ENCODE results near the gene POLR1E.

The POLR1E gene

GRCh38 chr9:37523916-37524315 lies 38.2 kb downstream of the POLR1E start:
- no peak for DNase-seq (ENCODE audit: low read depth)
- TF ChIP-seq, protein P1, sequence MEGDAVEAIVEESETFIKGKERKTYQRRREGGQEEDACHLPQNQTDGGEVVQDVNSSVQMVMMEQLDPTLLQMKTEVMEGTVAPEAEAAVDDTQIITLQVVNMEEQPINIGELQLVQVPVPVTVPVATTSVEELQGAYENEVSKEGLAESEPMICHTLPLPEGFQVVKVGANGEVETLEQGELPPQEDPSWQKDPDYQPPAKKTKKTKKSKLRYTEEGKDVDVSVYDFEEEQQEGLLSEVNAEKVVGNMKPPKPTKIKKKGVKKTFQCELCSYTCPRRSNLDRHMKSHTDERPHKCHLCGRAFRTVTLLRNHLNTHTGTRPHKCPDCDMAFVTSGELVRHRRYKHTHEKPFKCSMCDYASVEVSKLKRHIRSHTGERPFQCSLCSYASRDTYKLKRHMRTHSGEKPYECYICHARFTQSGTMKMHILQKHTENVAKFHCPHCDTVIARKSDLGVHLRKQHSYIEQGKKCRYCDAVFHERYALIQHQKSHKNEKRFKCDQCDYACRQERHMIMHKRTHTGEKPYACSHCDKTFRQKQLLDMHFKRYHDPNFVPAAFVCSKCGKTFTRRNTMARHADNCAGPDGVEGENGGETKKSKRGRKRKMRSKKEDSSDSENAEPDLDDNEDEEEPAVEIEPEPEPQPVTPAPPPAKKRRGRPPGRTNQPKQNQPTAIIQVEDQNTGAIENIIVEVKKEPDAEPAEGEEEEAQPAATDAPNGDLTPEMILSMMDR (IDR thresholded peaks at IDR 0.05; ENCODE audit: low read depth, low read length, missing control alignments): no peak
- H3K4me3 ChIP-seq (ENCODE audit: low read depth, low read length): no peak overlapping the region
- in situ Hi-C loops (cut with HindIII; ENCODE audit: low sequenced_read_pairs): no loop called here

DNA sequence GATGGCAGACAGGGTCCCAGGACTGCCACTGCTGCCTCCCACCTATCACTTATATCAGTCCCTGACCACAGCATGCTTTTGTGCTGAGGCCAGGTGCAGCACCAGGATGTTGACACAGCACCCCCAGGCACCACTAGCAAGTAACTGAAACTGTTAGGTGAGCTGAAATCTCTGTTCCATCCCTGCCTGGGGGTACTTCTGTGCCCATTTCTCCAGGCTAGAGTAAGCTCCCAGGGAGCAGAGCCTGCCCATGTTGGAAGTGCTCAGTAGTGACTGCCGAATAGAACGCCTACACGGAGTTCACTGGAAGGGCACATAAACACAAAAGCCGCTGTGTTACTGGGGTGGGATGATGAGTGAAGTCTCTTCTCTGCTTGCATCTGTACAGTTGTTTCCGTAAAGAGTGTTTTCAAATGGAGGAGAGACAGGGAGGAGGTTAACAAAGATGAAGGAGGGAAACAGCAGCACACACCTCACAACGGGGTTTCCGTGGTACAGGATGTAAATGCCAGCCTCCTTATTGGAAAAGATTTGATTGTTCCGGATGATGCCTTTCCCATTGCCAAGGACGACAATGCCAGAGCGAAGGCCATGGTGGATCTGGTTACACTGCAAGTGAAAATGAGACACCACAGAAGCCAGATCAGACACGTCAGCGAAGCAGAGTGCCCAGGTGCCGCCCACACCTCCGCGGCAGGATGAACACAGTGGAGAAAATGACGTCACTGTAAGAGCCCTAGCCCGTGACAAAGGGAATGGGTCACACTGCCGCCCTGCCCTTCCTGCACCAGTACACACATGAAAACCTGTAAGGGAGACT lies 43.1 kb downstream of the POLR1E start:
- H3K4me3 ChIP-seq (ENCODE audit: low read depth, low read length): no peak overlapping the region
- no peak for DNase-seq (ENCODE audit: low read depth)
- TF ChIP-seq, protein P1 (IDR thresholded peaks at IDR 0.05; ENCODE audit: low read depth, low read length, missing control alignments): no peak
- in situ Hi-C loops (cut with HindIII; ENCODE audit: low sequenced_read_pairs): no loop called here

- TF ChIP-seq, protein P1 (IDR thresholded peaks at IDR 0.05; ENCODE audit: low read depth, low read length, missing control alignments): no peak
These were observed 46.0 kb downstream of the POLR1E start for GRCh38 chr9:37531699-37532098.

DNA sequence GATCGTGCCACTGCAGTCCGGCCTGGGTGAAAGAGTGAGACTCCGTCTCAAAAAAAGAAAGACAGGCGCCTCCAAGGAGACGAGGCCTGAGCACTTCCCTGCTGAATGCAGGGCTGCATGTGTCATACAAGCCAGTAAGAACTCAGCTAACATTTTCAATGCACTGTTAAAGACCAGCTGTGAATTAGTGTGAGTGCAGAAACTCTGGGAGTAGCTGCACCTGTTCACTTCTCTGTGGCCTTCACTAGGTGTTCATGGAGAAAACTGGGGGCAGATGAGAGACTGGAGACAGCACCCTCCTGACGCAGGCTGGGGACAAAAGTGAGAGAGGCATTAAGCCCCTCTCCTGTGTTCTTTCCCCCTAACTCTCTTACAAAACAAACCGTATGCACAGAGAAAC lies 48.7 kb downstream of the POLR1E start:
- TF ChIP-seq, protein P1 (IDR thresholded peaks at IDR 0.05; ENCODE audit: low read depth, low read length, missing control alignments): no peak
- in situ Hi-C loops (cut with HindIII; ENCODE audit: low sequenced_read_pairs): no loop called here
- H3K4me3 ChIP-seq (ENCODE audit: low read depth, low read length): no peak overlapping the region
- no peak for DNase-seq (ENCODE audit: low read depth)

More at GRCh38 chr9:37531699-37532098, 46.0 kb downstream of the POLR1E start:
- in situ Hi-C loops (cut with HindIII; ENCODE audit: low sequenced_read_pairs): no loop called here
- DNase-seq (ENCODE audit: low read depth): no peak
- no peak overlapping the region for H3K4me3 ChIP-seq (ENCODE audit: low read depth, low read length)

DNA sequence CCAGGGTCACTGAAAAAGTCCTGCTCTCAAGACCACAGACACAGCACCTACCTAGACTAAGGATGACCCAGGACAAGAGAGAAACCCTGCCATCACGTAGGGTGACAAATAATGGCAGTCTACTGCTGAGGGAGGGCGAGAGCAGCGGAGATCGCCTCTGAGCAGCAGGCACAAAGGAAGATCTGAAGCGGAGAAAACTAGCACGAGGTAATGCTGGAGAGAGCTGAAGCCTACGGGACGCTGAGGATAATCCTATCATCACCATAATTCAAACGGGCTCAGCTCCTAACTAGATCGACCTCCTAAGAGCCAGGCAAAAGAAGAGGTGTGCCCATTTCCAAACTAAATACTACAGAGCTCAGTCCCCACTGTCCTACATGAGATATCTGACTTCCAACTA lies 49.2 kb downstream of the POLR1E start:
- in situ Hi-C loops (cut with HindIII; ENCODE audit: low sequenced_read_pairs): no loop called here
- TF ChIP-seq, protein P1 (IDR thresholded peaks at IDR 0.05; ENCODE audit: low read depth, low read length, missing control alignments): no peak
- no peak for DNase-seq (ENCODE audit: low read depth)
- H3K4me3 ChIP-seq (ENCODE audit: low read depth, low read length): no peak overlapping the region

- no peak overlapping the region for H3K4me3 ChIP-seq (ENCODE audit: low read depth, low read length)
- DNase-seq (ENCODE audit: low read depth): no peak
- in situ Hi-C loops (cut with HindIII; ENCODE audit: low sequenced_read_pairs): no loop called here
- TF ChIP-seq, protein P1 (IDR thresholded peaks at IDR 0.05; ENCODE audit: low read depth, low read length, missing control alignments): no peak
These were observed 52.4 kb downstream of the POLR1E start for GRCh38 chr9:37538099-37538498.
